Spinal cord (tissue), 10 donors: Measurements from ENCODE around the gene TMEM167B. TPM values are rescaled to one million over a fixed set of nuclear protein-coding genes. Genes with fewer than 3 reads are reported as not detected.

Experiments used
- DNase-seq, 6 donors: peaks; one replicate each; pipeline versions ENCODE4 v3.0.0 to v3.0.0-alpha.2; 2013 to 2015; ENCODE audit warnings: low spot score in 6 of 6, low read depth in 4 of 6
- H3K27ac ChIP-seq: one replicate; pipeline ENCODE4 v1.5.1; 2013; ENCODE audit warnings: low read depth, low read length, control low read depth
- H3K27me3 ChIP-seq: one replicate; pipeline ENCODE4 v1.6.1; 2013; ENCODE audit warnings: low read length; ENCODE audit not compliant: control insufficient read depth, insufficient read depth
- H3K36me3 ChIP-seq: one replicate; pipeline ENCODE4 v1.6.1; 2013; ENCODE audit warnings: low read length; ENCODE audit not compliant: control insufficient read depth, insufficient read depth
- H3K4me1 ChIP-seq: one replicate; pipeline ENCODE4 v1.6.1; 2013; ENCODE audit warnings: low read length; ENCODE audit not compliant: control insufficient read depth, insufficient read depth
- H3K4me3 ChIP-seq: one replicate; pipeline ENCODE4 v1.5.1; 2013; ENCODE audit warnings: low read depth, low read length, control low read depth
- H3K9me3 ChIP-seq: one replicate; pipeline ENCODE4 v1.6.1; 2013; ENCODE audit warnings: low read length; ENCODE audit not compliant: control insufficient read depth, insufficient read depth
- WGBS: methylation state at CpG from one replicate; pipeline ENCODE4 v1.1.5; 2013; ENCODE audit warnings: missing lambda C conversion rate; ENCODE audit not compliant: insufficient coverage; 5-methylcytosine and 5-hydroxymethylcytosine counted together
- polyA plus RNA-seq, 2 donors: library from polyadenylated mRNA; unstranded; fragments of 120-200 nt; gene quantifications; one replicate each; pipeline ENCODE4 v1.2.1, GENCODE V29; 2013; ENCODE audit not compliant: insufficient read length in 2 of 2
- total RNA-seq, 2 donors: library from RNA; depleted of rRNA in 1 of 2; stranded (reverse); fragments of 120-200 nt in 1 of 2; fragments of >200 nt in 1 of 2; gene quantifications; one replicate each; pipeline versions ENCODE4 v1.2.3 to v1.2.4, GENCODE V29; 2013 to 2014
- donor health status: healthy.

The TMEM167B gene
- total and polyA plus RNA-seq, 4 donors = 31.8 to 51.2 (median 41.2) TPM

- peak in 1 of 6 donors; percentile 81 for DNase-seq
- no peak overlapping the region for H3K4me3 ChIP-seq
These were observed 4.3 kb downstream of the TMEM167B start for GRCh38 chr1:109094871-109095270.

GRCh38 chr1:109095631-109096030 is 5.1 kb downstream of the TMEM167B start:
- no peak overlapping the region for H3K4me3 ChIP-seq
- WGBS = no CpG with 5 or more reads among the region's 1 CpG
- no peaks in the 10 kb centered on the region for H3K27me3 ChIP-seq
- H3K4me1 ChIP-seq = peaks cover 6% of the 10 kb centered on the region
- H3K27ac ChIP-seq = no peak overlapping the region
- DNase-seq = no peak
- H3K36me3 ChIP-seq = peaks cover 15% of the 10 kb centered on the region
- no peaks in the 10 kb centered on the region for H3K9me3 ChIP-seq

More at GRCh38 chr1:109094871-109095270, 4.3 kb downstream of the TMEM167B start:
- Histone ChIP-seq H3K9me3 (no peaks in the 10 kb centered on the region), H3K4me1 (peaks cover 10% of the 10 kb centered on the region), H3K27ac (no peak overlapping the region), H3K36me3 (peaks cover 15% of the 10 kb centered on the region), H3K27me3 (no peaks in the 10 kb centered on the region)
- WGBS = 100% methylated on average over 1 of the region's 1 CpG

GRCh38 chr1:109096120-109096519 is 5.6 kb downstream of the TMEM167B start:
- Histone ChIP-seq H3K36me3 (peaks cover 15% of the 10 kb centered on the region), H3K27me3 (no peaks in the 10 kb centered on the region), H3K4me1 (peaks cover 11% of the 10 kb centered on the region), H3K9me3 (no peaks in the 10 kb centered on the region), H3K27ac (no peak overlapping the region), H3K4me3 (no peak overlapping the region)
- no peak for DNase-seq
- WGBS = no CpG with 5 or more reads among the region's 1 CpG

GRCh38 chr1:109099938-109100773 is 9.6 kb downstream of the TMEM167B start:
- Histone ChIP-seq H3K36me3 (peaks cover 8% of the 10 kb centered on the region), H3K4me3 (peak overlapping the region; percentile 96), H3K27ac (peak overlapping the region; percentile 93), H3K4me1 (peaks cover 15% of the 10 kb centered on the region), H3K9me3 (no peaks in the 10 kb centered on the region), H3K27me3 (no peaks in the 10 kb centered on the region)
- under 1% methylated on average over 74 of the region's 77 CpGs for WGBS
- DNase-seq = peak; percentile 89 to 99 (median 96)

- Histone ChIP-seq H3K27ac (no peak overlapping the region), H3K9me3 (no peaks in the 10 kb centered on the region), H3K4me3 (no peak overlapping the region), H3K36me3 (peaks cover 8% of the 10 kb centered on the region), H3K27me3 (no peaks in the 10 kb centered on the region), H3K4me1 (peaks cover 12% of the 10 kb centered on the region)
- no peak for DNase-seq
- WGBS = 92% methylated on average over 17 of the region's 20 CpGs
These were observed 14.0 kb downstream of the TMEM167B start for GRCh38 chr1:109104364-109105151.

- WGBS = no CpG with 5 or more reads among the region's 4 CpGs
- H3K9me3 ChIP-seq = no peaks in the 10 kb centered on the region
- H3K4me3 ChIP-seq = no peak overlapping the region
- peaks cover 6% of the 10 kb centered on the region for H3K4me1 ChIP-seq
- H3K27me3 ChIP-seq = no peaks in the 10 kb centered on the region
- H3K27ac ChIP-seq = no peak overlapping the region
- H3K36me3 ChIP-seq = peaks cover 8% of the 10 kb centered on the region
- DNase-seq = no peak
These were observed 15.3 kb downstream of the TMEM167B start for GRCh38 chr1:109105881-109106280.

- Histone ChIP-seq H3K27me3 (no peaks in the 10 kb centered on the region), H3K4me1 (peaks cover 5% of the 10 kb centered on the region), H3K36me3 (peaks cover 3% of the 10 kb centered on the region), H3K4me3 (no peak overlapping the region), H3K27ac (no peak overlapping the region), H3K9me3 (no peaks in the 10 kb centered on the region)
- 79% methylated on average over 5 of the region's 7 CpGs for WGBS
- DNase-seq = no peak
These were observed 17.2 kb downstream of the TMEM167B start for GRCh38 chr1:109107785-109108184.

- no peaks in the 10 kb centered on the region for H3K9me3 ChIP-seq
- no peaks in the 10 kb centered on the region for H3K36me3 ChIP-seq
- peaks cover 15% of the 10 kb centered on the region for H3K27me3 ChIP-seq
- no peak for DNase-seq
- WGBS = 80% methylated on average over 3 of the region's 3 CpGs
- no peak overlapping the region for H3K4me3 ChIP-seq
- peaks cover 22% of the 10 kb centered on the region for H3K4me1 ChIP-seq
- H3K27ac ChIP-seq = no peak overlapping the region
These were observed 19.3 kb downstream of the TMEM167B start for GRCh38 chr1:109109906-109110305.

- no peaks in the 10 kb centered on the region for H3K36me3 ChIP-seq
- no peak overlapping the region for H3K27ac ChIP-seq
- H3K4me3 ChIP-seq = no peak overlapping the region
- 73% methylated on average over 2 of the region's 5 CpGs for WGBS
- peaks cover 15% of the 10 kb centered on the region for H3K27me3 ChIP-seq
- DNase-seq = no peak
- peaks cover 22% of the 10 kb centered on the region for H3K4me1 ChIP-seq
- H3K9me3 ChIP-seq = no peaks in the 10 kb centered on the region
These were observed 21.0 kb downstream of the TMEM167B start for GRCh38 chr1:109111386-109112055.
